DMS79 (cell line): Measurements from ENCODE around the gene ACOX1.
A peak's percentile ranks its signal among the peaks of the same experiment; 100 is the strongest.

Source experiments
- DNase-seq: peaks from one replicate; lab custom pipeline; 2025; lab: John Stamatoyannopoulos, UW

ACOX1 gene

DNA sequence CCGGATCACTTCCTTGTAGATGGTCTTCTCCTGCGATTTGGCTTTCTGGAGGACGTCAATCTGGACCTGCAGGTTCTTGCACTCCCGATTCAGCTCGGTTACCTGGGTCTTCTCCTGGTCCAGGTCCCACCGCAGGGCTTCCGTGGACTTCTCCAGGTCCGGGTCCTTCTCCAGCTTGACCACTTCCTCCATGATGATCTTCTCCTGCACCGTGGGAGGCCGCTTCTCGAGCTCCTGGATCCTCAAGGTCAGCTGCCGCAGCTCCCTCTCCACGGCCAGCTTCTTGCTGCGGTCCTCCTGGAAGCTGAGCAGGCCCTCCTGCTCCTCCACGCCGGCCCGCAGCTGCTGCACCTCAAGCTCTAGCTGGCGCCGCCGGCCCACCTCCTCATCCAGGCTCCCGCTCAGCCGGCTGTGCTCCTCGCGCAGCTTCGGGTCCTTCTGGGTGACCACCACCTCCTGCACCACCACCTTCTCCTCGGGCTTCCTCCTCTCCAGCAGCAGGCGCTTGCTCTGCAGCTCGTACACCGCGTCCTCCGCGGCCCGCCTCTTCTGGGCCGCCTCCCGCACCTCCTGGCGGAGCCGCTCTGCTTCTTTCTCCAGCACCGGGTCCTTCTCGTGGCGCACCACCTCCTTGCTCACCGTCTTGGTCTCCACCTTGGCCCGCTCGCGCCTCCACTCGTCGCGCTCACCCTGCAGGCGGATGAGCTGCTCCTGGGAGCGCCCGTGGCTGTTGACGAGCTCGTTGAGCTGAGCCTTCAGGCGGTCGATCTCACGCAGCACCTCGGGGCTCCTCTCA is 29.9 kb upstream of the ACOX1 start:
- no peak for DNase-seq

- DNase-seq = no peak
These were observed 29.2 kb upstream of the ACOX1 start for GRCh38 chr17:76008208-76008607.

GRCh38 chr17:76007850-76008165 is 28.8 kb upstream of the ACOX1 start:
- DNase-seq = no peak

DNA sequence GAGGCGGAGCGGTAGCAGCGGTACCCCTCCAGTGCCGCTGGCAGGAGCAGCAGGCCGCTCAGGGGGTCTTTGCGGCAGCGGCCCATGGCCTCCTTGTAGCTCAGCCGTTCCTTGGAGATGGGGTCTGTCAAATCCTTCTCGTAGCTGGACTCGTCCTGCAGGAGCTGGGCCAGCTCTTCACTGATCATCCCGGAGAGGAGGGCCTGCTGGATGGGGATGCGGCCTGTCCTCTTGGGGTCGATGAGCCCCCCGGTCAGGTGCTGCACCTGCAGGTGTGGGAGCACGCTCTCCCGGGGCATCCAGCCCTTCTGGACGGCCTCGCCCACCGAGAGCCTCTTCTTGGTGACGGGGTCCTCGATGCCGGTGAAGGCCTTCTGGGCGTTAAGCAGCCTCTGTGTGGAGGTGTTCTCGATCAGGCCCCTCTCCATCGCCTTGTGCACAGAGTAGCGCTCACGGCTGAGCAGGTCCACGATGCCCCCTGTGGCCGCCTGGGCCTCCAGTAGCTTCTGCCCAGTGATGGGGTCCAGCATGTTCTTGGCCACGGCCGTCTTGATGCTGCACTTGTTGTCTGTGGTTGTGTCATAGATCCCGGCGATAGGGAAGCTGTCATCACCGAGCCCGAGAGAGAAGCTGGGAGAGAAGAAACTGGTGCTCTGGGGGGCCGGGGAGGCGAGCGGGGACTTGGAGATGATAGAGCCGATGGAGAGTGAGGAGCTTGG is 28.3 kb upstream of the ACOX1 start:
- DNase-seq = no peak

GRCh38 chr17:76005263-76006149 is 26.5 kb upstream of the ACOX1 start:
- peak; percentile 9 for DNase-seq

DNA sequence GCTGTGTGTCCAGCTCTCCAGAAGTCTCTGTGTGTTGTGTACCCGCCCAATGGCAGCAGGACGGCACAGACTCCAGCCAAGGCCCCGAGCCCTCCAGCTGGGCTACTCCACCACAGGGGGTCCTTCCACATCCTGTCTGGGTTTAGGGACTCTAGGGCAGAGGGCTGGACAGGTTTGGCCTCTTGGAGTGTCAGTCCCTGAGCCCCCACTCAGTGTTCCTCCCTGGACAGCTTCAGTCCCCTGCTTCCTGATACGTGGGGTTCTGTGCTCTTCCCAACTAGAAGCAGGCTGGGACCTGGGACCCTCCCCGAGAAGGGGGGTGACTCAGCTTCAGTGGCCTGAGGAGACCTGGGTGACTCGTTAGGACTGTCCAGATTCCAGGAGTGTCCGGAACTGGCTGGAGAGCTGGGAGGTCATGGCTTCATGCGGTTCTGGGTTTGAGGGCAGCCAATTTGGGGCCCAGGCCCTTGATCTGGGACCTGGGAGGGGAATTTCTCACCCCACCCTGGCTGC is 25.8 kb upstream of the ACOX1 start:
- DNase-seq = no peak

DNA sequence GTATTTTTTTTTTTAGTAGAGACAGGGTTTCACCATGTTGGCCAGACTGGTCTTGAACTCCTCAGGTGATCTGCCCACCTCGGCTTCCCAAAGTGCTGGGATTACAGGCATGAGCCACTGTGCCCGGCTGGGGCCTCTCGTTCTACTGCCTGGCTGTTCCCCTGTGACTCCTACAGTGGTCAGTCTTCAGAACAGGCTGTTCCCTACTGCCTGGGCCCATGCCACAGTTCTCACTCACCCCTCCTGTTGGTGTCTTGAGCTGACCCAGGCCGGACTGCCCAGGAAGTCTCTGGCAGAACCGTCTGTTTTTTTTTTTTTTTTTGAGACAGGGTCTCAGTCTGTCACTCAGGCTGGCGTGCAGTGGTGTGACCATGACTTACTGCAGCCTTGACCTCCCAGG is 24.9 kb upstream of the ACOX1 start:
- no peak for DNase-seq

- DNase-seq = no peak
These were observed 23.1 kb upstream of the ACOX1 start for GRCh38 chr17:76002100-76002499.

- DNase-seq = no peak
These were observed 22.0 kb upstream of the ACOX1 start, which contains the start of gene CDK3 for GRCh38 chr17:76000755-76001521. Gene CDK3, plus strand, starts transcription at chr17:76000855. Its CDS starts 571 bp downstream, at chr17:76001426.

GRCh38 chr17:76000016-76000754 is 21.2 kb upstream of the ACOX1 start:
- DNase-seq = no peak

- DNase-seq = no peak
These were observed 19.4 kb upstream of the ACOX1 start for GRCh38 chr17:75998327-75998795.

DNA sequence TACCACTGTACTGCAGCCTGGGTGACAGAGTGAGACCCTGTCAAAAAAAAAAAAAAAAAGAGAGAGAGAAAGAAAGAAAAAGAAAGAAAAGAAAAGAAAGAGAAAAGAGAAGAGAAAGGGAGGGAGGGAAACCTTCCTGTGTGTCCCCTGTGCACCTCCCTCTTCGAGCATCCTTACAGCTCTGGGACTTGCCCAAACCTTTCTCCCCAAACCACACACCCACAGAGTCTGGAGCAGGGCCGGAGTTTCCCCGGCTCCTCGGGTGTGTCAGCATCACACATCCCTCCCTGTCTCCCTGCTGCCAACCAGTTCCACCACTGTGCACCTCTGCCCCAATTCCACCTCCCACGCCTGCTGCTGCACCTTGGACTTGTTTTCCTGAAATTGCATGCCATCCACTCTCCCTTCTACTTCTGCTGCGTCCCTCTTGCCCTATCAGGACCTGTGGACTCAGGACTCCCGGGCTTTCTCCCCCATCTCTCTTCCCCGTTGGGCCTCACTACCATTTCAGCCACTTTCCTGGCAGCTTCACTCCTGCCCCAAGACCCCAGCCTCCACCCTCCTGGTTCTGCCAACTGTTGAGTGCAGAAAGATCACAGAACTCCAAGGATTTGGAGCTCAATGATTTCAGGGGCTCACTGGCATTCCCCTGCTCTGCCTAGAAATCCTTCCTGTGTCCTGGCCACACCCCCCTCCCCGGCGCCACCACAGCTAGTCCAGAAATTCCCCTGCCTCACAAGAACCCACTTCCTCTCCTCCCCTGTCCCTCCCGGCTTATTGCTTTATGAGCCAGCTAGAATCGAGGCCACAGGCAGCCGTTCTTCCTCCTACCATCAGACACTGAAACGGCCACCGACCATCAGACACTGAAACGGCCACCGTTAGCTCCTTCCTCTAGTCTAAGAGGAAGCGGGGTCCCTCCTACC is 18.0 kb upstream of the ACOX1 start:
- DNase-seq = no peak

DNA sequence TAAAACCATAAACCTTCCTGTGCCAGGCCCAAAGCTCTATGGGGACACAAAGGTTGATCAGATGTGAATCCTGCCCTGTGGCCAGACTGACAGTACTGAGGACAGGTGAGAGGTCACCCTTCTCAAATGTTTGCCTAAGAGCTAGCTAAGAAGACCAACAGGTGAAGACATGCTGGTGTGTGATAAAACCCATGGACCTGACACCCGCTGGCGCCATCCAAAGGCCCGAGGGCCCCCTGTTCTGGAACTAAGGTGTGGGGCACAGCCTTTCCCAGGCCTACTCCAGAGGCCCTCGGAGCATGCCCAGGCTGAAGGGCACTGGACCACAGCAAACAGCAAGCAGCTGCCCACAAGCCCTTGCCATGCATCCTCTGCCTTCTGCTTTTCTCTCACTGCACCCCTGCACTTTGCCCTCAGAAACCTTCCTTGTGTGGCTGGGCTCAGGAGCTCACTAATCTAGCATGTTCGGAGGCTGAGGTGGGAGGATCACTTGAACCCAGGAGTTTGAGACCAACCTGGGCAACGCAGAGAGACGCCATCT is 16.5 kb upstream of the ACOX1 start:
- DNase-seq = no peak

- DNase-seq = no peak
These were observed 15.9 kb upstream of the ACOX1 start for GRCh38 chr17:75994802-75995370.

GRCh38 chr17:75991396-75991795 is 12.4 kb upstream of the ACOX1 start:
- DNase-seq = no peak

DNA sequence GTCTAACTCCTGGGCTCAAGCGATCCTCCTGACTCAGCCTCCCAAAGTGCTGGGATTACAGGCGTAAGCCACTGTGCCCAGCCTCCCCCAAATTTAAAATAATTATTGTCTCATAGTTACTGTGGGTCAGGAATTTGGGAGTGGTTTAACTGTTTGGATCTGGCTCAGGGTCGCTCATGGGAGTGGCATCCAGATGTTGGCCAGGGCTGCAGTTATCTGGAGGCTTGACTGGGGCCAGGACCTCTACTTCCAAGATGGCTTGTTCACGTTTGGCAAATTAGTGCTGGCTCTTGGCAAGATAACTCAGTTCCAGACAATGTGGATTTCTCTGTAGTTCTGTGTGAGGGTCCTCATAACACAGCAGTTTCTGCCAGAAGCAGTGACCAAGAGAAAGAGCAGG is 8.1 kb upstream of the ACOX1 start:
- DNase-seq = no peak

DNA sequence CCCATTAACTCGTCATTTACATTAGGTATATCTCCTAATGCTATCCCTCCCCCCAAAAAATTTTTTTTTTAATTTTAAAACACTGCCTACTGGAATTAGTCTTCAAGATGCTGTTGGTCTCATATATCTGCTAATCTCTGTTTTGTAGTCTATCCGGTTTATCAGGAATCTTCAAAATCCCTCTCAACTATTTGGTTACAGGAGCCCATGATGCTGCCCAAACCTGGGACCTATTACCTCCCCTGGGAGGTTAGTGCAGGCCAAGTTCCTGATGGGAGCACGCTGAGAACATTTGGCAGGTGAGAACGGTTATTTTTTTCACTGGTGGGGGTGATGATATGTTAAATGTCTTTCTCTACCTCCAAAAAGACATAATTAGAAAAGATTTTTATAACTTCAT is 7.0 kb upstream of the ACOX1 start:
- no peak for DNase-seq

DNA sequence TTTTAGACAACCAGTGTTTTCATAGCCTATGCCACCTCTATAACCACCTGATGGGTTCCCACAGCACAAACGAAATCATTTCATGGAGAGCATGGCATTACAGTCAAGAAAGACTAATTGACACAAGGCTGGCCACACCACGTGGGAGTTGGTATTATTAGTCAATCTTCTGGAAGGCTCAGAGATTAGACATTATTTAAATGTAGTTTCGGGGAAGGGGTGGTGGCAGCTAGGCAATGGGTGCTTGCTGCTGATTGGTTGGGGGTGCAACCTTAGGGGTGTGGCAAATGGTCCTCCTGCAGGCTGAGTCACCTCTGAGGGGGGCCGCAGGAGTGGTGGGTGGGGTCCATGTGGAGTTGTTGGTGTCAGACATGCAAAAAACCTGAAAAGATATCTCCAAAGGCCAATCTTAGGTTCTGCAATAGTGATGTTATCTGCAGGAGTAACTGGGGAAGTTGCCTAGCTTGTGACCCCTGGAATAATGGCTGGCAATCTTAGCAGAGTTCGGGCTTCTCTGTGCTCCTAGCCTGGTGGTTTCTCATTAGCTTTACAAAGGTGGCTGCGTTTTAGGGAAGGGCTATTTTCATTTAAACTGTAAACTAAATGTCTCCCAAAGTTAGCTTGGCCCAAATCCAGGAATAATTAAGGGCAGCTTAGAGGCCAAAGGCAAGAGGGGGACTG is 4.7 kb upstream of the ACOX1 start:
- no peak for DNase-seq
